IPS-20b (cell line): ENCODE data around the gene RPRML.
A peak's percentile ranks its signal among the peaks of the same experiment; 100 is the strongest.

Experiments
- H3K27ac ChIP-seq: one replicate; pipeline ENCODE4 v1.5.1; 2013; ENCODE audit warnings: low read length
- H3K27me3 ChIP-seq: 2 replicates; pipeline ENCODE4 v1.6.1; 2013; ENCODE audit warnings: mild to moderate bottlenecking, low read length, inconsistent platforms; ENCODE audit not compliant: insufficient read depth
- H3K36me3 ChIP-seq: 2 replicates; pipeline ENCODE4 v1.6.1; 2013; ENCODE audit warnings: low read depth, mild to moderate bottlenecking, inconsistent platforms, low read length, moderate library complexity; ENCODE audit not compliant: insufficient read depth
- H3K4me1 ChIP-seq: 2 replicates; pipeline ENCODE4 v1.6.1; 2013; ENCODE audit warnings: mild to moderate bottlenecking, control low read depth, inconsistent platforms, low read length, moderate library complexity; ENCODE audit not compliant: insufficient read depth
- H3K4me3 ChIP-seq: 2 replicates; pipeline ENCODE4 v1.5.1; 2013; ENCODE audit warnings: mild to moderate bottlenecking, low read length, inconsistent platforms
- H3K9ac ChIP-seq: 2 replicates; pipeline ENCODE4 v1.6.1; 2013; ENCODE audit warnings: low read depth, mild to moderate bottlenecking, inconsistent platforms, low read length, moderate library complexity
- H3K9me3 ChIP-seq: 2 replicates; pipeline ENCODE4 v1.6.1; 2013; ENCODE audit warnings: mild to moderate bottlenecking, low read depth, low read length, inconsistent platforms; ENCODE audit not compliant: insufficient read depth

The RPRML gene

GRCh38 chr17:46942441-46943217 is 36.4 kb downstream of the RPRML start:
- Histone ChIP-seq H3K4me1 (peaks cover 14% of the 10 kb centered on the region), H3K9me3 (no peaks in the 10 kb centered on the region), H3K27ac (no peak overlapping the region), H3K27me3 (no peaks in the 10 kb centered on the region), H3K36me3 (peaks cover 29% of the 10 kb centered on the region), H3K9ac (peak overlapping the region; percentile 44; the same call in 1 of the 2 replicates), H3K4me3 (no peak overlapping the region)

GRCh38 chr17:46940692-46941404 is 38.2 kb downstream of the RPRML start:
- peaks cover 46% of the 10 kb centered on the region for H3K36me3 ChIP-seq
- no peak overlapping the region for H3K9ac ChIP-seq
- no peaks in the 10 kb centered on the region for H3K9me3 ChIP-seq
- H3K27ac ChIP-seq = no peak overlapping the region
- peaks cover 14% of the 10 kb centered on the region for H3K4me1 ChIP-seq
- H3K27me3 ChIP-seq = no peaks in the 10 kb centered on the region
- no peak overlapping the region for H3K4me3 ChIP-seq

- Histone ChIP-seq H3K9ac (no peak overlapping the region), H3K9me3 (no peaks in the 10 kb centered on the region), H3K36me3 (peaks cover 97% of the 10 kb centered on the region), H3K27ac (no peak overlapping the region), H3K4me3 (no peak overlapping the region), H3K4me1 (no peaks in the 10 kb centered on the region), H3K27me3 (no peaks in the 10 kb centered on the region)
Observed at GRCh38 chr17:46935658-46936266, 43.3 kb downstream of the RPRML start.

- Histone ChIP-seq H3K9ac (no peak overlapping the region), H3K27me3 (no peaks in the 10 kb centered on the region), H3K36me3 (peaks cover 74% of the 10 kb centered on the region), H3K27ac (no peak overlapping the region), H3K9me3 (no peaks in the 10 kb centered on the region), H3K4me1 (no peaks in the 10 kb centered on the region), H3K4me3 (no peak overlapping the region)
Observed at GRCh38 chr17:46931596-46931995, 47.5 kb downstream of the RPRML start.

- no peak overlapping the region for H3K9ac ChIP-seq
- H3K36me3 ChIP-seq = peaks cover 59% of the 10 kb centered on the region
Observed at GRCh38 chr17:46930051-46930450, 49.0 kb downstream of the RPRML start.

GRCh38 chr17:46929413-46929812 is 49.6 kb downstream of the RPRML start:
- Histone ChIP-seq H3K36me3 (peaks cover 52% of the 10 kb centered on the region), H3K9ac (no peak overlapping the region)

More at GRCh38 chr17:46930051-46930450, 49.0 kb downstream of the RPRML start:
- Histone ChIP-seq H3K27me3 (no peaks in the 10 kb centered on the region), H3K4me3 (no peak overlapping the region), H3K4me1 (no peaks in the 10 kb centered on the region), H3K27ac (no peak overlapping the region), H3K9me3 (no peaks in the 10 kb centered on the region)

GRCh38 chr17:46928467-46929261 is 50.4 kb downstream of the RPRML start:
- no peaks in the 10 kb centered on the region for H3K27me3 ChIP-seq
- H3K4me3 ChIP-seq = no peak overlapping the region
- H3K36me3 ChIP-seq = peaks cover 45% of the 10 kb centered on the region
- H3K4me1 ChIP-seq = peaks cover 7% of the 10 kb centered on the region; the same call in 1 of the 2 replicates
- H3K27ac ChIP-seq = no peak overlapping the region
- H3K9me3 ChIP-seq = no peaks in the 10 kb centered on the region
- no peak overlapping the region for H3K9ac ChIP-seq

More at GRCh38 chr17:46929413-46929812, 49.6 kb downstream of the RPRML start:
- Histone ChIP-seq H3K4me1 (no peaks in the 10 kb centered on the region; the same call in 1 of the 2 replicates), H3K4me3 (no peak overlapping the region), H3K9me3 (no peaks in the 10 kb centered on the region), H3K27ac (no peak overlapping the region), H3K27me3 (no peaks in the 10 kb centered on the region)
